Nephron progenitor cell (in vitro differentiated cells): ENCODE measurements around the gene TMEM30A.

Experiments
- DNase-seq: peaks from one replicate; pipeline ENCODE4 v3.0.0; 2021
- H3K27ac Mint-ChIP-seq: 2 replicates; pipeline ENCODE4 v1.8.0; 2021; ENCODE audit warnings: mild to moderate bottlenecking, moderate library complexity, mixed read lengths
- H3K27me3 Mint-ChIP-seq: 2 replicates; pipeline ENCODE4 v1.8.0; 2021; ENCODE audit warnings: mild to moderate bottlenecking, low read depth, mixed read lengths; ENCODE audit not compliant: poor library complexity
- H3K36me3 Mint-ChIP-seq: 2 replicates; pipeline ENCODE4 v1.8.0; 2021; ENCODE audit warnings: low read depth, mixed read lengths
- H3K4me1 Mint-ChIP-seq: 2 replicates; pipeline ENCODE4 v1.8.0; 2021; ENCODE audit warnings: mixed read lengths
- H3K4me3 Mint-ChIP-seq: 2 replicates; pipeline ENCODE4 v1.8.0; 2021; ENCODE audit warnings: mild to moderate bottlenecking, moderate library complexity, mixed read lengths
- H3K9me3 Mint-ChIP-seq: 2 replicates; pipeline ENCODE4 v1.8.0; 2021; ENCODE audit warnings: mild to moderate bottlenecking, moderate library complexity, mixed read lengths
- TF ChIP-seq, protein P1 (sequence below): fragments of 200-600 bp; sonication (generic); IDR thresholded peaks from 2 replicates; pipeline ENCODE4 v1.5.0; 2021; ENCODE audit warnings: antibody characterized with exemption

Gene TMEM30A

DNA sequence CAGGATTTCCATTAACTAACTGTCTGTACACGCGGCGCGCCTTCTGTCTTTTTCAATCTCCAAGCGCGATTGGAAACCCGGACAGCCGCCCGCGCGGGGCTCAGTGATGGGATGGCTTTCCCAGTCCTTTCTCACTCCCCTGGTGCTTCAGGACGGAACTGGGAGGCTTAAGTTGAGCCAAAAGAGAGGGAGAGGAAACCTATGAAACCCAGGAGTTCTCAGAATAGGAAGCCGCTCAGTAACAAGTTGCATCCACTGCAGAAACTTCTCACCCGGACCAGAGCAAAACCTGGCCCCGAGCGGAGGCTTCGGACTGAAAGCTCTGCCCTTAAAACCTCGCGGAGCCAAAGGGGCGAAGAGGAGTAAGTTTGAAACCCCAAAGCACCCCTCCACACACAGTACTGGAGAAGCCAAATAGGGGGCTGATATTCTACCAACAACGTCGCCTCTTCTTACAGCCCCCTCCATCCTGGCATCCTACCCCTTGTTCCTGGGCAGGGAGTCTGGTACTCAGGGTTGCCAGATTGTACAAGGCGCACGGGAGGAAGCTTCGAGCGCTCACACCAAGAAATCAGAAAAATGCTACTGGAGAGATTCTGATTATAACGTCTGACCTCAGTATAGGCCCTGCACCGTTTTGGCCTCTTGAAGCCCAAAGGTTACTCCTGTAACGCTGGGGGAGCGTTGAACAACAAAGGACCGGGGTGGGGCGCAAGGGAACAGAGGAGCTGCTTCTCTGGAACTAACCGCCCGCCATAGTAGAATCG is 77.8 kb downstream of the TMEM30A start:
- Mint-ChIP-seq H3K27ac (no peak overlapping the region), H3K4me3 (peak overlapping the region; percentile 79), H3K4me1 (peaks cover 70% of the 10 kb centered on the region), H3K27me3 (peaks cover 87% of the 10 kb centered on the region), H3K9me3 (no peaks in the 10 kb centered on the region), H3K36me3 (no peaks in the 10 kb centered on the region)
- DNase-seq: peak; percentile 30
- TF ChIP-seq, protein P1, sequence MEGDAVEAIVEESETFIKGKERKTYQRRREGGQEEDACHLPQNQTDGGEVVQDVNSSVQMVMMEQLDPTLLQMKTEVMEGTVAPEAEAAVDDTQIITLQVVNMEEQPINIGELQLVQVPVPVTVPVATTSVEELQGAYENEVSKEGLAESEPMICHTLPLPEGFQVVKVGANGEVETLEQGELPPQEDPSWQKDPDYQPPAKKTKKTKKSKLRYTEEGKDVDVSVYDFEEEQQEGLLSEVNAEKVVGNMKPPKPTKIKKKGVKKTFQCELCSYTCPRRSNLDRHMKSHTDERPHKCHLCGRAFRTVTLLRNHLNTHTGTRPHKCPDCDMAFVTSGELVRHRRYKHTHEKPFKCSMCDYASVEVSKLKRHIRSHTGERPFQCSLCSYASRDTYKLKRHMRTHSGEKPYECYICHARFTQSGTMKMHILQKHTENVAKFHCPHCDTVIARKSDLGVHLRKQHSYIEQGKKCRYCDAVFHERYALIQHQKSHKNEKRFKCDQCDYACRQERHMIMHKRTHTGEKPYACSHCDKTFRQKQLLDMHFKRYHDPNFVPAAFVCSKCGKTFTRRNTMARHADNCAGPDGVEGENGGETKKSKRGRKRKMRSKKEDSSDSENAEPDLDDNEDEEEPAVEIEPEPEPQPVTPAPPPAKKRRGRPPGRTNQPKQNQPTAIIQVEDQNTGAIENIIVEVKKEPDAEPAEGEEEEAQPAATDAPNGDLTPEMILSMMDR: no peak

DNA sequence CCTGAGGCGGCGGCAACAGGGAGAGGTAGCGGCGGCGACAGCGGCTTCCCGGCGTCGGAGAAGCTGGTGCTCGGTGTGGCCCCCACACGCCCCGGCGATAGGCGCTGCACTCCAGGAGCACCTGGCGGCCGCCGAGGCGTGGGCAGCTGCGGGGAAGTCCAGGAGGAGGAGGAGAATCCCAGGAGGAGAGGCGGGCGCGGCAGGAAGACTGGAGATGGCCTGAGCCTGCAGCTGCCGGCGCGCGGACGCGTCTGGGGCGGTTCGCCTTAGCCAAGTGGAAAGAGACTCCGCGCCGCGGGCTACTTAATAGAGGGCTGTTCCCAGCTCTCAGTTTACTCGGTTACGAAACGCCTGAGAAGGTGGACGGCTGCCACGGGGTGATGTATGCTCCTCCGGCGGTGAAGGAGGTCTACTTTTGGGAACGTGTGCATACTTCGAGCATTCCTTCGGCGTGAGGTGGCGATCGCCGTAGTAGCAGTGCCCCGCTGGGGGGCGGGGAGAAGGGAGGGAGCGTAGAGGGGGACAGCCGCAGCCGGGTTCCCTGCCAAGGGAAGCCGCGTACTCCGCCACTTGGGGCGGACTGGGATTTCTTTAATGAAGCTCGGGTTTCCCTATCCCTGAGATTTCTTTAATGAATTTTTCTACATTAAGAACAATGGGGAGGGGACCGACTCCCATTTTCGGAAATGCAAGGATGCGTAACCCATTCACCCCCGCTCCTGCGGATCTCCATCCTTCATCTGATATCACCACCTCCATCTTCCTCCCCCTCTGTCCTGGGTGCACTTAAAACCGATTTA is 78.6 kb downstream of the TMEM30A start, which contains the start of gene COL12A1:
TSS of gene COL12A1 (minus strand) at position 278 of the 800 bp plus-strand sequence. CDS start 3,261 bp downstream, outside the sequence.
- Mint-ChIP-seq H3K27ac (no peak within 1 kb of the TSS), H3K4me1 (peaks cover 62% of the 10 kb centered on the region), H3K4me3 (peak within 1 kb of the TSS; percentile 79), H3K36me3 (no peaks in the 10 kb centered on the region), H3K9me3 (no peaks in the 10 kb centered on the region), H3K27me3 (peaks cover 94% of the 10 kb centered on the region)
- TF ChIP-seq, protein P1: no peak
- peak; percentile 73 for DNase-seq

DNA sequence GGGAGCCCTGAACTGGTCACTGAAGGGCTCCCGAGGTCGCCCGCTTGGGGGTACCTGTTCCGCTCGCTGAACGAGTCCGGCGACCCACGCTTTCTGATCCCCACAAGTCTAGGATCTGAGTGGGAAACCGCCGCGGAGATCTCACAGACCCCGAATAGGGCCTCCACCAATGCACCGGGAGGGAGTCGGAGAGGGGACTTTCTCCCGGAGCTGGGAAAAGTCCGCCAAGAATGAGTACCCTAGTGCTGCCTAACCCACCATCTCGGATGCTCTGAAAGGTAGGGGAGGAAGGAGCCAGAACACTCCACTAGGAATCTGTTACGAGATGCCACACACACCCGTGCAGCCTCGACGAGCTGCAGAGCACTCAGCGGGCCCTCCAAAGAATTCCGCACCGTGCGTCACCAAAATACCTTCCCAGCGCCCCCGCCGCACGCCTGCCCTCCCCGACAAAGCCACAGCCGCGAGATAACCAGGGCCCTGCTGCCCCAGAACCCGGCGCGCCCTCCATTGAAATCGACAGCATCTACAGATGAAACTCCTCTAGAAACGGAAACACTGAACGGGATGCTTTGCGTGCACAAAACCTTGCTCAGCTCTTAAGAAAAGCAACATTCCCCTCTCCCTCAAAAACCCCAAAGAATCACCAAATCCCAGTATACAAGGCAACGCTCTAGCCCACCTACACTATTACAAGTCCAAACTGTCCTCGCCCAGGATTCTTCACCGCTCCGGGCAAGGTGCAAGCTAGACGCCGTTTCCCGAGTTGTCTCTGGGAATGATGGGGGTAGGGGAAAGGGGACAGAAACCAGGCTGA is 79.4 kb downstream of the TMEM30A start:
- TF ChIP-seq, protein P1: no peak
- Mint-ChIP-seq H3K9me3 (no peaks in the 10 kb centered on the region), H3K36me3 (no peaks in the 10 kb centered on the region), H3K4me1 (peaks cover 62% of the 10 kb centered on the region), H3K27me3 (peaks cover 96% of the 10 kb centered on the region), H3K27ac (no peak overlapping the region), H3K4me3 (peak overlapping the region; percentile 79)
- peak; percentile 45 for DNase-seq

DNA sequence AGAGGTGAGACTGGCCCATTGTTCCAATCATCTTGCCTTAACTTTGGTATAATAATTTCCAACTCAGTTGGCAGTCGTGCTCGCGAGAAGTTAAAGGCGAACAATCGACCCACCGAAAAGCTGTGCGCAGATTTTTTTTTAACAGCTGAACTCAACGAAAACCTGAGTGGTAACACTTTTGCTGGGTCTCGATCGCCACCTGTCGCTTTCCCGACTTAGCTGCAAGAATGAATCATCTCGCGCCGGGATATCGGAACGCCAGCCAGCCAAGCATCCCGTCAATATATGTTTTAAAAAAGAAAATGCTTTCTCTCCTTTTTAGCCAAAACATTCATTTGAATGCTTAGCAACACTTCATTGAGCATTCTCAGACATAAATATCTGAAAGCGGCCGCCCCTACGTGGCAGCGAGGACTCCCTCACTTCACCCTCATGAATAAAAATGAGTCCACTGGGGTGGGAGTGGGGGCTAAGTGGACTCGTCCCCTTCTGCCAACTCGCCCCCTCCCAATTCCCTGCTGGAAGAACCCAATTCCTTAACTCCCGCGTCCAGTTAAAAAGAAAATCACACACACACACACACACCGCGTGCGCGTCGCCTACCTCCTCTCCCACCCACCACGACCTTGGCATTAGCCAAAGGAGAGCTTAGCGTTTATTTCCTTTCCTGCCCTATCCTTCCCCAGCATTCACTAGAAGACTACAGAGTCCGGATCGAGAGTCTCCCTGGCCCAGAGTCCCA is 80.2 kb downstream of the TMEM30A start:
- DNase-seq: peak; percentile 73
- Mint-ChIP-seq H3K27me3 (peaks cover 95% of the 10 kb centered on the region), H3K36me3 (no peaks in the 10 kb centered on the region), H3K4me1 (peaks cover 62% of the 10 kb centered on the region), H3K4me3 (peak overlapping the region; percentile 79), H3K9me3 (no peaks in the 10 kb centered on the region), H3K27ac (no peak overlapping the region)
- TF ChIP-seq, protein P1: peak; percentile 65

DNA sequence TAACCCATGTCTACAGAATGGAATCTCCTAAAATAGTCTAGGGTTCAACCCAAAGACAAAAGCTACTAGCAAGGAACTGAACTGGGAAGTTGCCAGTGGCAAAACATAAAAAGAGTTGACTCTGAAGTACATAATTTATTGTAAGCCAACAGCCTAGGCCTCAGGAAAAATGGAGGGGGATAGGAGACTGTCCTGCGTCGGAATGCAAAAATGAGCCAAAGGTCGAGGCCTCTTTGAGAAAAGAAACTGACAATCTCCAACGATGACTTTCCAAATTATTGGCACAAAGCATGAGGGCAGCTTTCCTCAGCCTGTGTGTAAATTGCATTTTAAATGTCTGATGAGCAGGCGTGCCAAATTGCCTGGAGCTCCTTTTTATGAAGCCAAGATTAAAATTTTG is 80.9 kb downstream of the TMEM30A start:
- DNase-seq: no peak
- H3K4me3 Mint-ChIP-seq: peak overlapping the region; percentile 60
- H3K9me3 Mint-ChIP-seq: no peaks in the 10 kb centered on the region
- H3K36me3 Mint-ChIP-seq: no peaks in the 10 kb centered on the region
- TF ChIP-seq, protein P1: no peak
- H3K27me3 Mint-ChIP-seq: peaks cover 90% of the 10 kb centered on the region
- no peak overlapping the region for H3K27ac Mint-ChIP-seq
- H3K4me1 Mint-ChIP-seq: peaks cover 56% of the 10 kb centered on the region
